Activated naive CD4-positive, alpha-beta T cell treated with anti-CD3 and anti-CD28 coated beads, Interleukin-2, amount 50 U/mL, for 16 hours (primary cell): ENCODE measurements around the gene MED31.
"Not testable (repeated sequence)": the region's sequence is repeated elsewhere in the genome, so short reads cannot be mapped to it uniquely, and the experiment has no call there.

Experiments used
- DNase-seq: peaks from one replicate; pipeline ENCODE4 v3.0.0-alpha.2; 2020

Gene MED31

DNA sequence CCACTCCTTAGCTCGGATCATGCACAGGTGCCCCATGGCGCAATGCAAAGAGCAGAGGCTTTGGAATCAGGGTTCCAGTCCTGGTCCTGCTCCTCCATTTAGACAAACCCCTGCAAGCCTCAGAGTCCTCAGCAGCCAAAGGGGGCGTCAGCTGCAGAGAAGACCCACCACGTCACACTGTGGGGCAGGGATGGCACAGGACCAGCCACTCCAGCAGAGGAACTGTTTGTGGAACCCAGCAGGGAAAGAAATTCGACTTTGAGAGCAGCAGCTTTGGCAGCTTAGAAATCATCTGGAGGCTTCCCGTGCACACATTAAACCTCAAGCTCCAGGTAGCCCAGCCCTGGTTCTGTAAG is 25.4 kb upstream of the MED31 start:
- no peak for DNase-seq

DNA sequence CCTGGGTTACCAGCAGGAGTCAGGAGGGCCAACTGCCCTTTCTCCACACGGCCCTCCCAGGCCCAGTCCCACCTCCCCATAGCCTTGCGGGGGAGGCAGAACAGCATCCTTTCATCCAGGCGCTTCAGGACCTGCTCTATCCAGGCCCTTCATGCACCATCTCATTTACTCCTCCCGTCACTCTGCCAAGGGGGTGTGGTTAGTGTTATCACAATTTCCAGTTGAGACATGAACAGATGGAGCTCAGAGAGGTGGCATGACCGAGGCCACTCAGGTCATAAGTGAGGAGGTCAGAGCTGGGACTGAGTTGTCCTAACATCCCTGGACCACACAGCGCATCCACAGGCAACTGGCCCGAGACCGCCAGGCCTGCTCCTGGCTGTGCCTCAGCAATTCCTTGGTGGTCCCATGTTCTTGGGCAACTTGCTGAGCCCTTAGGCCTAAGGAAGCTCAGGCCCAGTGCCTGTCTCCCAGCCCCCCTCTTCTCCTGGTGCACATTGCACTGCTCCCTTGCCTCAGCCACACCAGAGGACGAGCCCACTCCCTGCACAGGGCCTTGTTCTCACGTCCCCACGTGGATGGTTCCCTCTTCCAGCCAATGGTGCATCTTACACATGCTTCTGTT is 23.9 kb upstream of the MED31 start:
- DNase-seq, result no peak

DNA sequence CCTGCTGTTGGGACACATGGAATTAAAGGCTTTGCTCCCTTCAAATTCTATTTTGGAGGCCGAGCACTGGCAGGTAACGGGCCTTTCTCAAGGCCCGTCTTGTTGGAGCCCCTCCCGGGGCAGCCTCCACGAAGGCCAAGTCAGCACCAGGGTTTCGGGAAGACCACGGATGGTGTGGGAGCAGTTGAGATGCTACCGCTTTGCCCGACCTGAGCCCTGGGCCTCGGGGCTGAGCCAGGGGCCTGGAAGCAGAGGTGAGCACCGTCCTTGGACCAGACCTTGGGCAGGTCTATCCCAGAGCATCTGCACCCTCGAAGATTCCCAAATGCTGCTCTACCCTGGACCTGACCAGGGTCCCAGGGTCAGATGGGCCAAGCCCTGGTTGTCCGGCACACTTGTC is 23.2 kb upstream of the MED31 start:
- no peak for DNase-seq

DNA sequence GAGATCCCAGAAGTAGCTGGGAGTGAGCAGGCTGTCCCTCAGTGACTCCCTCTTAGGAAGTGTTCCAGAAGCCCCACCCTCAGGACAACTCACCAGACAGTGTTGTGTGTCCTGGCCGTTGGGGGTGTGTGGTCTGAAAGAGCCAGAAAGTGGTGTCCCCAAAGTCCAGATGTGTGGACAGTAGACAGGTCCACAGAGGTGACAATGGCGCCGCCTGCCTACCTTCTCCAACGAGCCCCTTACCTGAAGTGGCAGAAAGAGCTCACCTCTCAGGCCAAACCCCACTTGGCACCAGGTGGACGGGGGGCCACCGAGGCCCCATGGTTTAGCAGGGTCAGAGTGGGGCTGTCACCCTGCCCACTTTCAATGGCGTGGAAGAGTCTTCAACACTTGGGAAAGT is 20.0 kb upstream of the MED31 start:
- no peak for DNase-seq

- no peak for DNase-seq
These were observed 19.6 kb upstream of the MED31 start for GRCh38 chr17:6670999-6671398.

- no peak for DNase-seq
These were observed 19.2 kb upstream of the MED31 start for GRCh38 chr17:6670571-6670970.

DNA sequence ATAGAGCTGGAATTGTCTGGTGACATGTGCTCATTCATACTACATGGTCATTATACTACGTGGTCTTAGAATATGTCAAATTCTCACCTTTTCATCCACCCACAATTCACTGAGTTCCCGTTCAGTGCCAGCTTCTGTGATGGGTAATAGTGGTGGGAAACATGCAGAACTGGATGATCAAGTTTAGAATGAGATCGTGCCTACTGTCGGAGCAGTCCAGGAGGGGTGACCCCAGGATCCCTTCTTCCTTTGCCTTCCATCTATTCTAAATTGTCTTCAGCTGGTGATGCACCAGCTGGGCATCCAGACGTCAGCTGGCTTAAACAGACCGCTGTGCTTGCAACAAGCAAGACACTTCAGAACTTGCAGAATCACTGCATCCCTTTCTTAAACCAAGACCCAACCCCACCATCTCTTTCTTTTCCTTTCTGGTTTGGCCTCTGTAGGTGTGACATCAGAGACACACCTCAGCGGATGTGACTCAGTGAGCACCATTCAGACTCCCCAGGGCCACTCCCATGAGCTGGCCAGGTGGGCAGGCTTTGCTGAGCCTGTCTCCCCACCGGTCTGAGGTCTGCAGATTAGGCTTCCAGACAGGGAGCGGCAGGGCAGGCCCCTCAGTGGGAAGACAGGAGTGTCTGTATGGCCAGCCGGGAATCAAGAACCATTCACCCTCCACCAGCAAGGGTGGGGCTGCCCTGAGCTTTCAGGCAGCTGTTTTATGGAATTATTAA is 18.2 kb upstream of the MED31 start:
- no peak for DNase-seq

- DNase-seq, result no peak
These were observed 17.5 kb upstream of the MED31 start for GRCh38 chr17:6668727-6669425.

GRCh38 chr17:6668219-6668618 is 16.8 kb upstream of the MED31 start:
- no peak for DNase-seq

GRCh38 chr17:6667516-6667915 is 16.1 kb upstream of the MED31 start:
- DNase-seq, result no peak

DNA sequence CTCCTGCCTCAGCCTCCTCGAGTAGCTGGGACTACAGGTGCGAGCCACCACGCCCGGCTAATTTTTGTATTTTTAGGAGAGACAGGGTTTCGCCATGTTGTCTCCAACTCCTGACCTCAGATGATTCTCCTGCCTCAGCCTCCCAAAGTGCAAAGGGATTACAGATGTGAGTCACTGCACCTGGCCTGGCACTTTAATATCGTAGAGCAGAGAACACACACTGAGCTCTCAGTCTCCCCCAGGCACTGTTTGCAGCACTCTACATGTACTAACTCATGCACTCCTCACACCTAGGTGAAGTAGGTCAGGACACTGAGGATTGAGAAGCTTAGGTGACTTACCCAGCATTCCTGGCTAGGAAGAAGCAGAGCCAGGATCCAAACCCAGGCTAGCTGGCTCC is 15.2 kb upstream of the MED31 start:
- DNase-seq, result no peak

DNA sequence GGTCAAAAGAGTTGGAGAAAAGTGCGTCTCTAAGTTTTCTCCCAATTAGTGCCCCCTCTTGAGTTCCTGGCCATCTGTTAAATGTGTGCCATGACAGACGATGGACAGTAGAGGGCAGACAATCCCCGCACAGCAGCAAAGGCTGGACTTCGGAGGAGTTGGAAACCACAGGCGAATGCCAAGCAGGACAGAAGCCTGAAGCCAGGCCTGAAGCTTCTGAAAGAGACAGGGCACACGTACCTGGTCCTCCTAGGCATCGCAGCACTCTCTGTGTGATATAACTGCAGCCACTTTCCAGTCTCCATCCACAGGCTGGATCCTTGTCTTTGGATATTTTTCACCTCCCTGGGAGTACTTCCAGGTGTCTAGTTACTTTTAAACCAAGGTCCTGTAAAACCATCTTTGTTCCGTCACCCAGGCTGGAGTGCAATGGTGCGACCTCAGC is 14.7 kb upstream of the MED31 start:
- peak; percentile 29 for DNase-seq

DNA sequence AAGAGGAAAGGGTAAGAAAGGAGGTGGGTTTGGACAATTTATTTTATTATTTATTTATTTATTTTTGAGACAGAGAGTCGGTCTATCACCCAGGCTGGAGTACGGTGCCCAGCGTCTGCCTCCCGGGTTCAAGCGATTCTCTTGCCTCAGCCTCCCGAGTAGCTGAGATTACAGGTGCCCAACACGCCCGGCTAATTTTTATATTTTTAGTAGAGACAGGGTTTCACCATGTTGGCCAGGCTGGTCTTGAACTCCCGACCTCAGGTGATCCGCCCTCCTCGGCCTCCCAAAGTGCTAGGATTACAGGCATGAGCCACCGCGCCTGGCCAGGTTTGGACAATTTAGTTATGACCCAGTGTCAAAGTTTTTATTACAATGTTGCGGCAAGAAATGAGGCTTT is 11.8 kb upstream of the MED31 start:
- DNase-seq, result not testable (repeated sequence)

DNA sequence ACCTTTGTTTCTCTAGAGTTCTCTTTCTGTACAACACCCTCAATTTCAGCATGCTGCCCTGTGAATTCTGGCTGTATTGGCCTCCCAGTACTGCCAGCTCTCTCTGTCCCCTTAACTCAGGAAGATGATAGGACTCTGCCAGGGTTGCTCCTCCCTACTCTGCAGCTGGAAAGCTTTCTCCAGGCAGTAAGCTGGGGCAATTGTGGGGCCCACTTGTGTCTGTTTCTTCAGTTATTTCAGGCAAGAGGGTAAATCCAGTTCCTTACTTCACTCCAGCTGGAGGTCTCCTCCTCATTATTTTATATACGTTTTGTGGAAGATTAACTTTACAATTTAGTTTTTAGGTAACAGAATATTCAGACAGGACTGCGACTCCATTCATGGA is 10.1 kb upstream of the MED31 start:
- no peak for DNase-seq

DNA sequence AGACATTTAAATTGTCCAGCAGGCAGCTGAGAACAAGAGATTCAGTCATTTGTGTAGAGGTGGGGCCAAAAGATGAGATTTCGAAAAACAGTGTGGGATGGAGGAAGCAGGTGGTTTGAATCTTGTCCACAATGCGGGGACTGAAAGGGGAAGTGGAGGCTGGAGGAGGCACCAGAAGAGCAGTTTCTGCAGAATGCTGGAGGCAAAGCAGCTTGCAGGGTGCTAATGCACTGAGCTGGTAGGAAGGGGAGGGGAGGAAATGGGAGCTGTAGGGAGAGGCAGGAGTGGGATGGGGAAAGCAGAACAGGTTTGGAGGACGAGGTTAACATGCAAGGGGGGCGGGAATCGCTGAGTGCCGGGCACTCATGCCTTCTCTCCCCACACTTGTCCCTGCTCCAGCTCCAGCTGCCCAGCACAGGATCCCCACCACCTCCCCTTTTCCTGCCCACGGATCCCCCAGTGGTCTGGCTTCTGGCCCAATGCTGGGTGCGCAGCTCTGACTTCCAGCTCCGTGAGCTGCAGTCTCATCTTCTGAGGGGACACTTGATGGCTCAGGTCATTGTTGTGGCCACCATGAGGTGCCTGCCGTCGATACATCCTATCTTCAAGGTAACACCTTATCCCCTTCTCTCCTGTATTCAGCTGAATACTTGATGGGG is 9.5 kb upstream of the MED31 start:
- no peak for DNase-seq

- no peak for DNase-seq
These were observed 8.7 kb upstream of the MED31 start for GRCh38 chr17:6660101-6660500.

DNA sequence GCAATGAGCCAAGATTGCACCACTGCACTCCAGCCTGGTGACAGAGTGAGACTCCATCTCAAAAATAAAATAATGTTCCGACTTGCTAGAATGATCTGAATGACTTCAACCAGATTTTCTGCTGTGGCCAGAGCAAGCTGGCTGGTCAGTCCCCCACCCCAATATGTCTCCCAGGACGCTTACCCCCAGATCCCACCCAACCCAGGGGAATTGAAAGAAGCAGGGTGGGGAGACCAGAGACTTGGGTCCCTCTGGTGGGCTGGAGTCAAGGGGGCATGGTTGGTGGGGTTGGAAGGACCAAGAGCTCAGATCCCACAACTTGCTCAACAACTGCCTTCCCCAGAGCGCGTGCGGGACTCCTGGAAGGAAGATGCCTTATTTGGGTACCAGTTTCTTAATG is 7.0 kb upstream of the MED31 start:
- DNase-seq, result not testable (repeated sequence)

DNA sequence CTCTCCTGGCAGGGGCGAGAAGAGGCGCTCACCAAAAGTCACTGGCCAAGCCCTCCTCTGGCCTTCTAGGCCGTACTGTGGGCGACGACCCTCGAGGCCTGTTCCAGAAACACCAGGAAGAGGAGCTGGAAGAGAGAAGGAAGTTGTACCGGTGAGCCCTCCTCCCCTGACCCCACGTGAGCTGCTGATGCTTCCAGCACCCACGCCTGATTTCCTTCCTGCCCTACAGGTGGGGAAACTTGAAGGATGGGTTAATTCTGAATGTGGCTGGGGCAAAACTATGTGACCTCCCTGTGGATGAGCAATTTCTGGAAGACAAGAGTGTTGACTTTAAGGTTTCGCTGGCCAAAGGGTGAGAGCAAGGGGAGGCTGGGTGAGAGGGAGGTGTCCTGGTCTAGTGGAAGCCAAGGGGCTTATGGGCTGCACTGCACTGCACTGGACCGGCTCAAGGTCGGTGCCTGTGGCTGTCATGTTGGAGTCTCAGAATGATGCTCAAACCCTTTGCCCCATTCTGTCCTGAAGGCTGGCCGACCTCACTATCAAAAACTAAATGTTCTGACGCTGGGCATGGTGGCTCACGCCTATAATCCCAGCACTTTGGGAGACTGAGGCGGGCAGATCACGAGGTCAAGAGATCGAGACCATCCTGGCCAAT is 6.4 kb upstream of the MED31 start:
- no peak for DNase-seq

DNA sequence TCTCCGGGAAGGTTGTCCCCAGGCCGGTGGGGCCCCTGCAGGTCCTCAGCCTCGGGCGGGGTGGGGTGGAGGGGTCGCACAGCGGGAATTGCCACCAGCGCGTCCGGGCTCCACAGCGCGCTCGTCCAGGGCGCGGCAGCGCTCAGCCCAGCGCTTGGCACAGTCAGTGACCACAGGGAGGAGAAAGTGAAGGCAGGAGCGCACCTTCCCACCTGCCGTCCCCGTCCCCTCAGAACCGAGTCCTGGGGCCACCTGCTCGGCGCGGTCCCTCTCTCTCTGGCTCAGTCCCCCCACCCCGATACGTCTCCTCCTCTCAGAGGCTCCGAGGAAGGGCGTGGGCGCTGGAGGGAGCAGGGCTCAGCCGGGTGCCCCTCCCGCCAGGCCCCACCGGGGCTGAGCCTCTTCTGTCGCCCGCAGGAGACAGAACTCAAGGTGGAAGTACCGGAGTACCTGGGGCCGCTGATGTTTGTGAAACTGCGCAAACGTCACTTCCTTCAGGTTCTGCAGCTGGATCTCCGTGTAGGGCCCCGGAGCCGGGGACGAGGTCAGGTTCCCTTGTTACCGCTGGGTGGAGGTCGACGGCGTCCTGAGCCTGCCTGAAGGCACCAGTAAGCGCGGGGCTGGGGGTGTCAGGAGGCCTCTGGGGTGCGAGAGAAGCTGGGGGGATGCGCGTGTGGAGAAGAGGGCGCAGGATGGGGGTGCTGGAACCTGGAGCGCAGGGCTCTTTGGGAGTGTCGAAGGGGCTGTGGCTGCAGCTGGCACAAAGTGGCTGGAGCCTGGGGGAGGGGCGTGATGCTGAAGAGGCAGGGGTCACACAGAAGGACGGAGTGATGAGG is 5.6 kb upstream of the MED31 start:
- peak; percentile 70 for DNase-seq

DNA sequence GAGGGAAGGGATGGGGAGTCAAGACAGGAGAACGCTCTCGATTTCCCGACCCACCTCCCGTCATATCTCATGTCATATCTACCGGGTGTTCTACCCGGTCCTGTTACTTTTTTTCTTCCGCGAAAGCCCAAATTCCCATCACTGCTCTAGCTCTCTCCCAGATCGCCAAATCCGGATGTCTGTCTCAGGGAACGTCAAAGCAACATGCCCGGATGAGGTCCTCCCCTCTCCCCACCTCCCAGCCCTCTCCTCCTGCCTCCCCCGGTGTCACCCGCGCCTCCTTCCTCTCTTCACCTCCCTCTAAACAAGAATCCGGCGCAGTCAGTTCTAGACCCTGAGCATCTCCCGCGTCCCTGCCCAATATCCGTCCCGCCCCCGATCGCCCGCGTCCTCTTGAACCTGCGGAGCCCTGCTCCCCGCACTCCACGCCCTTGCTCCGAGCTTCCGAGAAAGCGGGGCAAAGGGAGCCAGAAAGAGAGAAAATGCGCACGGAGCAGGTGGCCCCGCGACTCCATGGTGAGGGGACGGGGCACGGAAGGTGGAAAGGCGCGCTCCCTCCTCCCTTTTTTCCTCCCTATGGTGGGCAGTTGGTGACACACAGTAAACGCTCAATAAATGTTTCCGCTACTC is 4.4 kb upstream of the MED31 start:
- not testable (repeated sequence) for DNase-seq

DNA sequence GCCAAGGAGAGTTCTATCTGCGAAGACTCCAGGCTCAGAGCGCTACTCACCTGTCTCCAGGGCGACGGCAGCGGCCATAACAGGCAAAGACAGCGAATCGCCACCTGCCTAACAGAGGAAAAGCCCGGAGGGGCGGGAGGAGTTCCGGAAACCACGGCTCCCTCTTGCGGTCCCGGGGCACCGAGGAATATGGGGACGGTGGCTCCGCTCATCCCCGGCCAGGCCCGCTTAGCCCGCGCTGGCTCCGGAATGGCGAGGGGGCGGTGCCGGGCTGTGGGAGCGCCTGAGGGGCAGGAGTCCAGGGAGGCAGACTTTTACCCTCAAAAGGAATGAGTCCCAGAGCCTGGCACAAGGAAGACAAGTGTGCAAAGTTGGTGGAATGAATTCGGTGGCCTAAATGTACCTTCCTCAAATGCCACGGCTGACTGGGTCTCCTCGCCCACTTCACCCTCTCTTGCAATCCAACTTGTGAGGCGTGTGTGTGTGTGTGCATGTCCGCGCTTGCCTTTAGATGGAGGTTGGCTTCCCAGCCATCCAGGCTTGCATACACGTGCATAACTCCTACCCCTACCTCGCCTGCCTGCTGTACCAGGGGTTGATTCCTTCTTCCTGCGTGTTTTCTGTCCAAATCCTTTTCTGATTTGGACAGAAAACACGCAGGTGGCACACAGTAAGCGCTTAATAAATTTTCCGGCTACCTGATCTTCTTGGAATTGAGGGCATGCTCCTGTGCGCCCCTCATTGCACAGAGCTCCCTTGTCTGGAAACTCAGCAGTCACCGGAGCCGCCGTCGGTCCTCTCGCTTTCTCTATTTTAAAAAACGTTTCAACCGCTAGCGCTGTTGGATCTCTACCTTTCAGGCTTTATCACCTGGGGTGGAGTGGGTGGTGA is 3.7 kb upstream of the MED31 start:
- DNase-seq, result no peak
